Measurements from ENCODE around the gene FNBP1L. TPM values are rescaled to one million over a fixed set of nuclear protein-coding genes. Genes with fewer than 3 reads are reported as not detected.
"Not testable (repeated sequence)": the region's sequence is repeated elsewhere in the genome, so short reads cannot be mapped to it uniquely, and the experiment has no call there.

Gene FNBP1L
- total RNA-seq, 1 donor from 2014 or later: 83.0 TPM

DNA sequence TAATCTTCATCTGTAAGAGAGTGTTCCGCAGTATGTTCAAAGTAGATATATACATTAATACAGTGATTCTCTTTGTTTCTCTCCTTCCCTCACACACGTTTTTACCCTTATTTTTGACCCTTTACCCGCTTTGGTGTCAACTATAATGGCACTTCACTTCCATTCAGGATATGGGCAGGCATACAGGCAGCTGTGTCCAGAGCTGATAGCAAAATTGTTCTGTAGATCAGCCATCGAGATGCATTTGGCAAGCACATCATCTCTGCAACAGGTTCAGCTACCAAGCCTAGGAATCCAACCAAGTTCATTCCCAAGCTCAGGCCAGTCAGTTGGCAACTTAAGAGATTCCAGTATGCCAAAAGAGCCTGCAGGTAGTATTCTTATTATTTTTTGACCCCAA is 74.8 kb downstream of the FNBP1L start:
- no peak for DNase-seq (ENCODE audit: extremely low read depth, low read depth, low spot score)

DNA sequence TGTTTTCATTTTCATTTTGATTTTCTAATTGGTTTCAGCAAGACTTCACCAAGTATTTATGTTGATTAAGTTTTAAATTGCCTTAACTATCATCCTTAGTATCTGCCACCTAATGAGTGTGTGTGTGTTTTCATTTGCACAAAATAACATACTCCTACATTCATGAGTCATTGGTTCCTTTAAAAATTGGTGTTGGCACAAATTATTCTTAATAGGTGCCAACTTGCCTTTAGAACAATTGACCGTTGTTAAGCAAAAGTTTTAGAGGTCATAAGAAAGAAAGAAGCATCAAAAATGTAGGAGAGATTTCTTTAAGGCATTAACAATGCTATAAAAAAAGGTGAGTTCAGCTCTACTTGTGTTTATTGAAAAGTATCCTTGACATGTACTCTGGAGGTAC is 77.5 kb downstream of the FNBP1L start:
- no peak for DNase-seq (ENCODE audit: extremely low read depth, low read depth, low spot score)

DNA sequence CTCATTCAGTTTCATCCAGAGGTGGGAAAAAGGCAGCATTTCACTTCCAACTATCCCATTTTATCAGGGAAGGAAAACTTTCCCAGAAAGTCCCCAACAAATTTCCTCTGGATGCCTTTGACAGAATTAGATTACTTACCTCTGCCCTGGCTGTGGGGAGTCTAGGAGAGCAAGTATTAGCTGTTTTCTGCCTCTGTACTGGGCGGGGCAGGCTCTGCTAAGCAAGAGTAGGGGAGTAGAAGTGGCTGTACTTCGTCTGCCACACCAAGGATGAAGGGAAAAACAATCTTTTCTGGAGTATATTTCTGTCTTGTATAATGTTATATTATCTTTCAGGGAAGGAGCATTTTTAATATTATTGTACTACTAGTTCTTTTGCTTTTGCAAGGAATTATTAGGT is 78.5 kb downstream of the FNBP1L start:
- DNase-seq (ENCODE audit: extremely low read depth, low read depth, low spot score): no peak

DNA sequence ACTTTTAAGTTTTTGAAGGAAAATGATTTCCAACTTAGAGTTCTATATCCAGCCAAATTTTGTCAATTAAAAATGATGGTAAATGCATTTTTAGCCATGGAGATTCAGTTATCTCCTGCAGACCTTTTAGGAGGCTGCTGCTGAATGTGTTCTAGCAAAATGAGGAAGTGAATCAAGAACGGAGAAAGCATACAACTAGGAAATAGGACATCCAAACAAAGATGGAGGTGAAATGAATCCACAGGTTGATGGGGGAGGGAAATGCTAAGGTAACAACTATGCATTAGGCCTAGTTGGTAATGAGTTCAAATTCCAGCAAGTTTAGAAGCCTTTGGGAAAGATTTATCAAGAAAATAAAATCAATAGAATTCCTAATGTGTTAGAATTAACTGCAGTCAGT is 80.5 kb downstream of the FNBP1L start:
- DNase-seq (ENCODE audit: extremely low read depth, low read depth, low spot score): no peak

DNA sequence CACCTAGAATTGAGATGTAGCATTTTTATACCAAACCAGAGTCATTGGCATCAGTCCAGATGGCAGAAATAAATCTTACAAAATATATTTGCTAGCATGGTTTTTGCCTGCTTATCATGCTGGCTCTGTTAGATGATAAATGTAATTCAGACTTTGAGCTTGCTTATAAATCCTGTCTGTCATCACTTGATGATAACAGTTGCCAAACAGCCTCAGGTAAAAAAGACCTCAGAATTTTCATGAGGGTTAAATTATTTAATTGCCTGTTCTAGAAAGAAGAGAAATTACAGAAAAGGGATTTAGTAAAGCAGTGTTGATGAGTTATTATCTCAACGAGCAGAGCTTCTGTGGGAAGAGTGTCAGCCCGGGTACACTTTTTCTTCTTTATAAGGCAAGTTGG is 83.3 kb downstream of the FNBP1L start:
- no peak for DNase-seq (ENCODE audit: extremely low read depth, low read depth, low spot score)

DNA sequence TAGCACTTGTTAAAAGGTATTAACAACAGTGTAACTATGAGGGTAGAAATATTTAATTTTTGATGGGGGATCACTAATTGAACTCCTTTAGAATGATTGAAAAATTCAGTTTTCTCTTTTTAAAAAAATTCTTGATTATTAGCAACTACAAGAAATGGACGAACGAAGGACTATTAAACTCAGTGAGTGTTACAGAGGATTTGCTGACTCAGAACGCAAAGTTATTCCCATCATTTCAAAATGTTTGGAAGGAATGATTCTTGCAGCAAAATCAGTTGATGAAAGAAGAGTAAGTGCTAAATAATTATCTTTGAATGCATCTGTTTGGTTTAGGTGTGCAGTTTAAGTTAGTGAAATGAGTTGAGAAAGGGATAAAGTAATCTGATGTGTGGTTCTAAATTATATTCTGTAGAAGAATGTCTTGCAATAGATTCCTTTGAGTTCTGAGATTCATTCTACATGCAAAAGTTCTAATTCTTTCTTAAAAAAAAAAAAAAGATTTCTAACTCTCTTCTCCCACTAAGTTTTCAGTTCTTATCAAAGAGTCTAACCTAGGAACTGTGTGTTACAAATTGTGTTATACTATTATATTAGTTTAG is 85.0 kb downstream of the FNBP1L start:
- no peak for DNase-seq (ENCODE audit: extremely low read depth, low read depth, low spot score)

DNA sequence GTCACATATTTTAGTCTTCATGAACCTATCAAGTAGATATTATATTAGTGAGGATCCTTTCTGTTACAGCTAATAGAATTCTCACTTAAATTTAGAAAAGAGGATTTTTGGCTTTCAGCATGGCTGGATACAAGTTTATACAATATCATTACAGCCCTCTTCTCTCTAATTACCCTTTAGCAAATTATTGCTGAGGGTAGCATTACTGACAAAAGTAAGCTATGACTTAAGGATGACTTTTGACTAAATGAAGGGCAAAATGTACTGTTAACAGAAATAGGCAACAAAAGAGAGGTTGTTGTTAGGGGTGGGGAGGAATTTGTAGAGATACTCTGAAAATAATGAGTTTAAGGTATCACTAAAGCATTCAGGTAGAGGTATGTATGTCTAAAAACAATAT is 85.8 kb downstream of the FNBP1L start:
- DNase-seq (ENCODE audit: extremely low read depth, low read depth, low spot score): no peak

DNA sequence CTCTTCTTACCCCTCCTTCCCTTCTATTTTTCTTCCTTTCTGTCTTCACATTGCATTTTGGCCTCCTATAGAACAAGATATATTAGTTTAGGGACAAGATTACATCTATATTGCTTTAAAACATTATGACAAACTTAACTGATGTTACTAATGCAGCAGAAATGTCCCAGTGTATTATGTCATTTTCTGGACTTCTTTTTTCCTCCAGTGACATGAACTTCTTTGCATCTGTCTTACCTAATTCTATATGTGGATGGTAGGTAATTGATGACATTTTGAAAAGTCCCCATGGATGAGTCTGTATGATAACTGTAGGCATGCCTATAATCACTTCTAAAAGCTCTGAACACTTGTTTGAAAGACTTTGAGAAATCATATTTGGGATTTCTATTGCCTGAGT is 89.5 kb downstream of the FNBP1L start:
- no peak for DNase-seq (ENCODE audit: extremely low read depth, low read depth, low spot score)

DNA sequence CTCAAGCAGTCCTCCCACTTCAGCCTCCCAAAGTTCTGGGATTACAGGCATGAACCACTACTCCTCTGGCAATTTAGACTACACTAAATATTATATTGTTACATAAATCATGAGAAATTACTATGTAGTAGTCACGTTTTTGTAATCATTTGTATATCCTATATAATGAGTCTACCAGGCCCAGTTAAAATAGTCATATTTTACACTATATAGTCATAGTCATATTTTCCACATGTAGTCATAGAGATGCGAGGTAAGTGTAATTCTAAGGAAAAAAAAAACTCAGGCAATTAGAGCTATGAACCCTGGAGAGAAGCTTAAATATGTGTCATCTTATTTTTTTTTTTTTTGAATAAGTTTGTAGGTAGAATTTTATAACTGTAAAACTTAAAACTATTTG is 90.0 kb downstream of the FNBP1L start:
- no peak for DNase-seq (ENCODE audit: extremely low read depth, low read depth, low spot score)

DNA sequence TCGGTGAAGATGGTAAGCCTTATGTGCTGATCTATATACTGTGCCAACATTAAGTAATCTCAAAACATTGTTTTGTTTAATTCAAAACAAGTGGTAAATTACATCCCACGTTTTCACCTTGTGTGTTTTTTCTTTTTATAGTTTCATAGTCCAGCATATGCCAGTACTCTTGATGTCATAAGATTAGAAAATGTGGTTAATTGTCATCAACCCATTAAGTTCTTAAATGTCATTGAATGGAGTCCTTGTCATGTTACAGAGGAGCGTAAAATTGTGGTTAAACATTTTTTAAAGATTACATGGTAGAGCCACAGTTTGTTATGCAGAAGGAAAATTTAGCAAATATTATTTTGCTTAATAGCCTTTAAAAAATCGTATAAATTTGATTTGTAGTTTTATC is 93.1 kb downstream of the FNBP1L start:
- DNase-seq (ENCODE audit: extremely low read depth, low read depth, low spot score): no peak

DNA sequence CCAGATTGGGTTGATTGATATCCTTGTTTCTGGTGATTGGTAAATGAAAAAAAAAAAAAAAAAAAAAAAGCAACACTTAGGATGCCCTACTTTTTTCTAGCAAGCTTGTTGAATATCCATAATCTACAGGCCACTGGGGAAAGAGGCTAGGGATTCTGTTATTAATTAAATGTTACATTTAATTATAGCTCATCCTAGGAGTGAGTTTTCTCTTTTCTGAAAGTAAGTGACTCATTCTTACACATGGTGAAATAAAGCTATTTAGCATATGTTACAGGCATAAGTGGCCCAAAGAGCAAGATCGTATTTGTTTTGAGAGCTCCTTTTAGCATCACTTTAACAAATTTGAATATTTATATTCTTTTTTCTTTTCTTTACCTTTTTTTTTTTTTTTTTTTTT is 94.5 kb downstream of the FNBP1L start:
- no peak for DNase-seq (ENCODE audit: extremely low read depth, low read depth, low spot score)

DNA sequence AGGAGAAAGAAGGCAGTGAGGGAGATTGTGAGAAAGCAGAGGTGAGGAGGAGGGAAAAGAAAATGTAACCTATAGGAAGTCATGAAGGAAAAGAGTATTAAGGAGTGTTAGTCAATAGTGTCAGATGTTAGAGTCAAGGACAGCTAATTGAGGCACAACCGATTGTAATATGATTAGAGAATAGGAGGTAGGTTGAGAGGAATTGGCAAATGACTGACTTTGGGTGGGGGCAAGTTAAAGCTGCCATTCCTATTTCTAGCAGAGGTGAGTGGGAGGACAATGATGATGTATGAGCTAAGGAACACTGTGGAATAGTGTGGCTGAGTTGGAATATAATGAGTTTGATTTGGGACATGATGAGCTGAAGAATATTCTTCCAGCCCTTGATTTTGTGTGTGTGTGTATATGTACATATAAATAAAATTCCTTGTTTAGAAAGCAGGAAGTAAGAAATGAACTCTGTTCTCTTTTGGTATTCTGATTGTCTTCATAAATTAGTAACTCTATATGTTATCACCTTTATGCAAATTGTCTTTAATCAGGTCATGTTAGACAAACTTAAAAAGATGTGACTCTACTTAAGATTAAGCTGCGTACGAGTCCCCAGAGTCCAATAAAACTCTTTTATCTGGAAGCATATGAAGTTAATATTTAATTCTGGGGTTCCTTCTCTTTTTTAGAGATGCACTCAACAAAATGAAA is 98.4 kb downstream of the FNBP1L start:
- DNase-seq (ENCODE audit: extremely low read depth, low read depth, low spot score): no peak

DNA sequence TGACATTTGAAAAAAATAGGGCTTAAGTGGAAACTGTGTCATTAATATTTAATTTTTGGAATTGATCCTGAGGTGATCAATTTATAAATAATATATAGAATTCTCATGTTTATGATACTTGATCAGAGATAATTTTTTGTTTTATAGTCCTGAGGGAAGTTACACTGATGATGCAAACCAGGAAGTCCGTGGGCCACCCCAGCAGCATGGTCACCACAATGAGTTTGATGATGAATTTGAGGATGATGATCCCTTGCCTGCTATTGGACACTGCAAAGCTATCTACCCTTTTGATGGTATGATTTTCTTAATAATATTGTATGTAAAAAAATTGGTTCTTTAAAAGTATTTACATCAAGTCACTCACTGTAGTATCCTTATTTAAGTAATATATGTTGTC is 101.2 kb downstream of the FNBP1L start:
- no peak for DNase-seq (ENCODE audit: extremely low read depth, low read depth, low spot score)

DNA sequence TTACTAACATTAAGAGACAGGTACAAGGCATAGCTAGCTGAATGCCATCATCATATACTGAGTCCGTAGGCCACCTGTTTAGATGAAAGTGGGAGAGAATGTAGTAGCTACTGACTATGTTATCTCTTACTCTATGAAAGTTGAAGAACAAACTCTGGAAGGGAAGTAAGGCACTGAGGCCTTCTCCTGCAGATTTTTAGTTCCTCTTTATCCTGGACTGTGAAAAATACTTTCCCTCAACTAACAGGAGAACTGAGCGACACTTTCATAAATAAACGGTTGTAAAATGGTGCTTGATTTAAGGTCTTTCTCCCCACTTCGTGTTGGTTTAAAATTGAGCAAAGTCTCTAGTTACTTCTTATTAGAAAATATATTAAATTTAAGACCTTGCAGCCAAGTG is 101.9 kb downstream of the FNBP1L start:
- DNase-seq (ENCODE audit: extremely low read depth, low read depth, low spot score): no peak

DNA sequence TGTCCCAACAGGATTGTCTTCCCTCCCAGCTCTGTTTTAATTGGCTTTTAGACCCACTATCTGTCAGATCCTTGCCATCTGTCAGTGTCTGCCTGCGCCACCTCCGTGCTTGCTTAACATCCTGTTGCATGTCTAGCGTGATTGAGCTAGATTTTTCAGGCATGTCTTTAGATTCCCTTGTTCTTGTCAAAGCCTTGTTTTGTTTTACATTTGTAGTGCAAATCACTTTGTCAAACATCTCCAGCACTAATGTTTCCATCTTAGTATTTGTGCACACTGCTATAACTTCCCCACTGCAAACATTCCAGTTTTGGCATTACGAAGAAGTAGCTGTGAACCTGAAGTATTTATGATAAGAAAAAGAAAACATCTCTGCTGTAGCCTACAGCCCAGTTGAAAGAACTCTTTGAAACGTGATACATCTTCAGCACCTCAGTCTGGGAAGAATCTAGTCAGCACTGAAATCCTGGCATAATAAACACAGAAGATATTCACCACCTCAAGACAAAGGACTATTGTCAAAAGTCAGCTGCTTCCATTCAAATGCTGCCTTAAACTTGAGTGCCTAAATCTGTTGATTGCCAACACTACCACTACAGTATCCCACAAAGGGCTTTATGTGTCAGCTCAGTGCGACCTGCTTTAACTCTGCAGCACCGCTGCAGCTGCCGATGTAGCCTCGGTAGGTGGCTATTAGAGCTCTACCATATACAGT is 105.0 kb downstream of the FNBP1L start:
- DNase-seq (ENCODE audit: extremely low read depth, low read depth, low spot score): no peak

DNA sequence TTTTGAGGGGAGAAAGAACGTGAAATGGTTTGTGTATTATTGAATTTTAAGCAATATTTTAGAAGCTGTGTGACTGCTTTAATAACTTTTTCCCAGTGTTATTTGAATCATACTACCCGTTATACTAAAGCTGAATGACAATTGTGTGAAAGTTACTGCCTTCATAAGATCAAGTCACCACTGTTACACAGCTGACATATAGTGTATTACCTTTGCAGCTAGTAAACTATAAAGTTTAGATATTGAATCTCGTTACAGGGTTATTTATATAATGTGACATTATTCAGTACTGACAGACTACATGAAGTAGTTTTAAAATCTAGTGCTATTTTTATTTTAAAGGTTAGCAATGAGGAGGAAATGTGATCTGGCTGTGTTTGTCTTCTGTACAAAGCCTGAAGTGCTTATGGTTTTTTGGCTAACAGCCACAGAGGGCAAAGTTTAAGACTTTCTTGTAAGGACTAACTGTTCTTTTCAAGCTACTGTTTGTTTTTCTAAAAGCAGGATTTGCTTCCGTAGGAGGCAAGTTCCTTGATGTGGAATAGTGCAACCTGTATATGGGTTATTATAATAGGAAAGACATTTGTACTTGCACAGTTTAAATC is 106.1 kb downstream of the FNBP1L start:
- not testable (repeated sequence) for DNase-seq (ENCODE audit: extremely low read depth, low read depth, low spot score)

DNA sequence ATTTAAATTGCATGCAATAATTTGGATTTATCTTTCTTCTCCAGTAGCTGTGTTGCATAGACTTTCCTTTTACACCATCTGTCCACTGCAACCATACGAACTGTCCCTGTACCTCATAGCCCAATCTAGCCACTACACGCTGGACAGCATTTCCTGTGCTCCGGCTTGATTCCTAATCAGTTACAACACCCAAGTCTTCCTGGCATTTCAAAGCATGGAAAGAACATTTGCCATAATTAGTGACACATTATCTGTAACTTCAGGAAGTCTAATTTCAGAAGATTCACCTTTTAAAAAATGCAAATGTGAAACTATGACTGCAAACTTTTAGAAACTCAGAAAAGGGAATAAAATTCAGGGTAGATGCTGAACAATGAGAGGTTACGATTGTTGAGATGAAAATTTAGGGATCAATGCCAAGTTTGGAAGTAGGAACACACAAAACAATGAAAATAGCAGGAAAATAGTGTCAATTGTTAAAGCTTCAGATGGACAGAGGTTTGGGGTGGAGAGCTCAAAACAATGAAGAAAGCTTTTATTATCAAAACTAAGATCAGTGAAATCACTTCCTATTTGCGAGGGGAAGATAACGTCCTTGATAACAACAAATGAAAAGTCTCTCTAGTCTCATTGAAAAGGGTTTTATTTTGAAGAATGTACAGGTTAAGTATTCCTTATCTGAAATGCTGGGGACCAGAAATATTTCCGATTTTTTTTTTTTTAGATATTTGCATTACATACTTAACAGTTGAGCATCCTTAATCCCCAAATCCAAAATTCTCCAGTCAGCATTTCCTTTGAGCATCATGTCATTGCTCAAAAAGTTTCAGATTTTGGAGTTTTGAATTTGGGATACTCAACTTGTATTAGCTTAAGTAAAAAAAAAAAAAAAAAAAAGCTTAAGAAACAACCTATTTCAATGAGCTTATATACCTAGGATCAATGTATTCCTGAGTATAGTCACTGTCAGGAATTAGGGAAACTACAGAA is 107.3 kb downstream of the FNBP1L start:
- DNase-seq (ENCODE audit: extremely low read depth, low read depth, low spot score): no peak

DNA sequence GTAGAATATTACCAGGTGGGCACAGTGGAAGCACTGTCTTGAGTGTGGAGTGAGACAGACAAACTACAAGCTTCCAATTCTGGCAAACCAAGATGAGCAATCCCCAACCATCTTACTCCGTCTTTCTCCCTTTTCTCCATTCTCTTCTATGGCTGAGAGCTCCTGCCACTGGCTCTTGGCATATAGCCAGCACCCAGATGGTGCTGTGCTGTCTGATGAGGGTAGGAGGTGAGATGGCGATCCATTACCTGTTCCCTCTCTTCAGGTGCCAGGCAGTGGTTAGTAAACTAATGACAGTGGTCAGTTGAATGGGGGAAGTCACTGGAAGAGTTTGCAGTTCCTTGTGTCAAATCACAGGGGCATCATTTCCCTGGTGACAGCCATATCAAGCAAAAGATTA is 108.4 kb downstream of the FNBP1L start:
- no peak for DNase-seq (ENCODE audit: extremely low read depth, low read depth, low spot score)

DNA sequence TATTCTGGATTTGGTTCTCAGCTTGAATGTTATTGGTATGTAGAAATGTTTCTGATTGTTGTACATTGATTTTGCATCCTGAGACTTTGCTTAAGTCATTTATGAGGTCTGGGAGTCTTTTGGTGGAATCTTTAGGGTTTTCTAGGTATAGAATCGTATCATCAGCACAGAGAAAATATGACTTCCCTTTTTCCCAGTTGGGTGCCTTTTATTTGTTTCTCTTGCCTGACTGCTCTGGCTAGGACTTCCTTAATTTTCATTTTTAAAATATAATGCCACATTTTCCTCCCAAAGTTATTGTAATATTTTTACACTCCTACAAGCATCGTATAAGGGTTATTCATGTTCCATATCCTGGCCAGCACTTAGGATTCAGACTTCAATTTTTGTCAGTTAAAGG is 111.1 kb downstream of the FNBP1L start:
- no peak for DNase-seq (ENCODE audit: extremely low read depth, low read depth, low spot score)

DNA sequence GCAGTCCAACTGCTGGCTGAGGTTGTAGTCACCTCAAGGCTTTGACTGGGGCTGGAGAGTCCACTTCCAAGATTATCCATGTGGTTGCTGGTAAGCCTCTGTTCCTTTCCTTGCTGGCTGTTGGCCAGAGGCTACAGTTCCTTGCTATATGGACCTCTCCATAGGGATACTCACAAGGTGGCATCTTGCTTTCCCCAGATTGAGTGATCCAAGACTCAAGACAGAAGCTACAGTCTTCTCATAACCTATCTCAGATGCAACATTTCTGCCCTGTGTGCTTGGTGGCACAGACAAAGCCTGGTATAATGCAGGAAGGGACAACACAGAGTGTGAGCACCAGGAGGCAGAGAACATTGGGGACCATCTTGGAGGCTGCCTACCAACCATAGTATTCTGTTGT is 111.8 kb downstream of the FNBP1L start:
- no peak for DNase-seq (ENCODE audit: extremely low read depth, low read depth, low spot score)

All from glomerular endothelial cell (primary cell).